Measurements from ENCODE around the gene WDR70.

GRCh38 chr5:37715992-37716391 is 336.9 kb downstream of the WDR70 start:
- TF ChIP-seq CTCF (IDR thresholded peaks at IDR 0.05) (no peak), POLR2A (IDR thresholded peaks at IDR 0.05) (no peak)
